ENCODE data around the gene ATP6V1G1. TPM values are rescaled to one million over a fixed set of nuclear protein-coding genes. Genes with fewer than 3 reads are reported as not detected.

Gene ATP6V1G1
- total RNA-seq, 2 experiments from 2014 or later: 99.0 to 117 TPM

- H3K9me3 ChIP-seq (ENCODE audit: low read length): no peaks in the 10 kb centered on the region
- peak overlapping the region; percentile 83 for H3K4me2 ChIP-seq (ENCODE audit: low read length)
- BruUV-seq (replicated peaks): TSS peak; percentile 60
- ChIA-PET POLR2A (interaction anchor here (0.5 to 3.4 kb wide), 12 partner anchors 10 to 216 kb away, joined by 3 to 36 read pairs (median 6); no protein-coding TSS in a partner anchor), CTCF (ENCODE audit: unreplicated experiment) (no interaction called here)
- peaks cover 52% of the 10 kb centered on the region for H3K4me1 ChIP-seq (ENCODE audit: insufficient read depth, low read length, poor library complexity, severe bottlenecking)
- H3K36me3 ChIP-seq (ENCODE audit: insufficient read depth, low read length): peaks cover 27% of the 10 kb centered on the region
- intact Hi-C loops (cut with micrococcal nuclease; ENCODE audit: unreplicated experiment): no loop called here
- peaks cover 27% of the 10 kb centered on the region for H4K20me1 ChIP-seq (ENCODE audit: insufficient read depth, low read length)
- H3K9me2 ChIP-seq (ENCODE audit: insufficient read depth, low read length): no peaks in the 10 kb centered on the region
- H3K79me2 ChIP-seq (ENCODE audit: insufficient read depth, low read depth, low read length): peaks cover 63% of the 10 kb centered on the region
- TF ChIP-seq EZH2phosphoT487 (IDR thresholded peaks at IDR 0.05; ENCODE audit: borderline replicate concordance, low read depth, low read length) (no peak), CTCF (conservative IDR thresholded peaks at IDR 0.05; ENCODE audit: low read length) (no peak)
- H3K27ac ChIP-seq (ENCODE audit: low read depth, low read length, poor library complexity, severe bottlenecking): peak overlapping the region; percentile 48
- H2AFZ ChIP-seq (ENCODE audit: low read length): no peak overlapping the region
- peak; percentile 20 for DNase-seq (ENCODE audit: low spot score)
- H3K4me3 ChIP-seq (ENCODE audit: low read depth, low read length, poor library complexity, severe bottlenecking): peak overlapping the region; percentile 84
Measured at GRCh38 chr9:114588651-114589526, 1.3 kb downstream of the ATP6V1G1 start.

GRCh38 chr9:114590328-114590727, 2.8 kb downstream of the ATP6V1G1 start:
- peaks cover 27% of the 10 kb centered on the region for H4K20me1 ChIP-seq (ENCODE audit: insufficient read depth, low read length)
- intact Hi-C loops (cut with micrococcal nuclease; ENCODE audit: unreplicated experiment): no loop called here
- H3K36me3 ChIP-seq (ENCODE audit: insufficient read depth, low read length): peaks cover 41% of the 10 kb centered on the region
- BruUV-seq (replicated peaks): no TSS peak
- no peak overlapping the region for H3K4me3 ChIP-seq (ENCODE audit: low read depth, low read length, poor library complexity, severe bottlenecking)
- H3K9me2 ChIP-seq (ENCODE audit: insufficient read depth, low read length): no peaks in the 10 kb centered on the region
- H3K9me3 ChIP-seq (ENCODE audit: low read length): no peaks in the 10 kb centered on the region
- DNase-seq (ENCODE audit: low spot score): no peak
- H2AFZ ChIP-seq (ENCODE audit: low read length): no peak overlapping the region
- H3K4me2 ChIP-seq (ENCODE audit: low read length): peak overlapping the region; percentile 83; the same call in 1 of the 2 replicates
- H3K27ac ChIP-seq (ENCODE audit: low read depth, low read length, poor library complexity, severe bottlenecking): no peak overlapping the region
- H3K79me2 ChIP-seq (ENCODE audit: insufficient read depth, low read depth, low read length): peaks cover 76% of the 10 kb centered on the region
- peaks cover 41% of the 10 kb centered on the region for H3K4me1 ChIP-seq (ENCODE audit: insufficient read depth, low read length, poor library complexity, severe bottlenecking)
- no peak for TF ChIP-seq EZH2phosphoT487 (IDR thresholded peaks at IDR 0.05; ENCODE audit: borderline replicate concordance, low read depth, low read length)
- TF ChIP-seq CTCF (conservative IDR thresholded peaks at IDR 0.05; ENCODE audit: low read length): no peak
- POLR2A ChIA-PET: interaction anchor here (2.3 to 2.8 kb wide), 2 partner anchors 15 to 27 kb away, joined by 9 to 47 read pairs; no protein-coding TSS in a partner anchor
- CTCF ChIA-PET (ENCODE audit: unreplicated experiment): no interaction called here

Data from OCI-LY7 (cell line).